Prostate gland (tissue), 2 donors: ENCODE data around the gene SPRTN.

Source experiments
- POLR2A ChIP-seq: fragments of 450-650 bp; IDR thresholded peaks from one replicate; pipeline ENCODE4 v1.6.1; 2016; ENCODE audit warnings: antibody characterized with exemption, mild to moderate bottlenecking
- POLR2AphosphoS5 ChIP-seq: sonication (generic); formaldehyde crosslinking; IDR thresholded peaks from one replicate; pipeline ENCODE4 v1.6.1; 2017; ENCODE audit warnings: antibody characterized with exemption
- TF ChIP-seq, protein P1 (sequence below), 4 experiments: fragments of 200-600 bp in 2 of 4; fragments of 450-650 bp in 2 of 4; sonication (generic) in 2 of 4; IDR thresholded peaks; 1 replicate in 3 of 4; 2 replicates in 1 of 4; pipeline ENCODE4 v1.5.1; 2016 to 2019; ENCODE audit warnings: antibody characterized with exemption in 4 of 4, mild to moderate bottlenecking in 2 of 4, moderate library complexity in 2 of 4

DNA sequence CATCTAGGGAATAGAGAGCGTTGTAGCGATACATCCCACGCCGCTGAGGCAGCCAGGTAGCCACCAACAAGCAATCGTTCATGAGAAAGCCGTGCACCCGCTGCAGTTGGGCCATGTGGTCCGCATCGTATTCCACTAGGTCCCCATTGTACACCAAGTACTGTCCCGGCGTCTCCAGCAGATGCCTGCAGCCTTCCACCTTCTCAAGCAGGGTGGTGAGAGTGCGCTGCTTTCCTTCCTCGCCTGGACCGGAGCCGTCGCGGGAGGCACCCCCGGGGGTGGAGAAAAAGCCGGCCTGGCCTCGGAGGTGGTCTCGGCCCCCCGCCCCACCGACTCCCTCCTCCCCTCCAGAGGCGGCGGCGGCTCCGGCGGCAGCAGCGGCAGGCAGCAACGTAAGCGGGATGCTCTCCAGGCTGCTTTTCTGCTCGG is 1.0 kb upstream of the SPRTN start:
- TF ChIP-seq, protein P1, sequence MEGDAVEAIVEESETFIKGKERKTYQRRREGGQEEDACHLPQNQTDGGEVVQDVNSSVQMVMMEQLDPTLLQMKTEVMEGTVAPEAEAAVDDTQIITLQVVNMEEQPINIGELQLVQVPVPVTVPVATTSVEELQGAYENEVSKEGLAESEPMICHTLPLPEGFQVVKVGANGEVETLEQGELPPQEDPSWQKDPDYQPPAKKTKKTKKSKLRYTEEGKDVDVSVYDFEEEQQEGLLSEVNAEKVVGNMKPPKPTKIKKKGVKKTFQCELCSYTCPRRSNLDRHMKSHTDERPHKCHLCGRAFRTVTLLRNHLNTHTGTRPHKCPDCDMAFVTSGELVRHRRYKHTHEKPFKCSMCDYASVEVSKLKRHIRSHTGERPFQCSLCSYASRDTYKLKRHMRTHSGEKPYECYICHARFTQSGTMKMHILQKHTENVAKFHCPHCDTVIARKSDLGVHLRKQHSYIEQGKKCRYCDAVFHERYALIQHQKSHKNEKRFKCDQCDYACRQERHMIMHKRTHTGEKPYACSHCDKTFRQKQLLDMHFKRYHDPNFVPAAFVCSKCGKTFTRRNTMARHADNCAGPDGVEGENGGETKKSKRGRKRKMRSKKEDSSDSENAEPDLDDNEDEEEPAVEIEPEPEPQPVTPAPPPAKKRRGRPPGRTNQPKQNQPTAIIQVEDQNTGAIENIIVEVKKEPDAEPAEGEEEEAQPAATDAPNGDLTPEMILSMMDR (IDR thresholded peaks at IDR 0.05), result no peak
- TF ChIP-seq POLR2AphosphoS5, result no peak
- no peak for TF ChIP-seq POLR2A
